Panc1 (cell line): Measurements from ENCODE around the gene SRC. TPM values are rescaled to one million over a fixed set of nuclear protein-coding genes. Genes with fewer than 3 reads are reported as not detected.

Source experiments
- ATAC-seq: fragments of 200-7000 bp; cut with Tn5 transposase; 2 replicates; pipeline ENCODE4 v1.9.1; 2020; ENCODE audit warnings: mild to moderate bottlenecking, moderate library complexity
- BruUV-seq: library from RNA; stranded (reverse); fragments of 400-500 nt; replicated peaks from 2 replicates; lab custom pipeline; 2021; lab: Mats Ljungman, UMichigan
- CTCF ChIA-PET: fragments of 300-600 bp; sonication (Branson Sonifier 250); formaldehyde crosslinking; loops from one replicate; lab custom pipeline; 2022; ENCODE audit warnings: antibody characterized with exemption; lab: Charles Lee
- POLR2A ChIA-PET: fragments of 300-600 bp; sonication (Branson Sonifier 250); formaldehyde crosslinking; loops from one replicate; lab custom pipeline; 2022; ENCODE audit warnings: antibody characterized with exemption; lab: Charles Lee
- DNase-seq: peaks from one replicate; pipeline ENCODE4 v3.0.0-alpha.2; 2010; ENCODE audit warnings: low read depth, low spot score
- H3K27ac ChIP-seq: 2 replicates; pipeline ENCODE4 v1.5.1; 2011; ENCODE audit warnings: mild to moderate bottlenecking, low read length, inconsistent platforms
- H3K27me3 ChIP-seq: fragments of 200-500 bp; sonication (Bioruptor generic); 2 replicates; pipeline ENCODE4 v1.6.0; 2014; ENCODE audit warnings: low read length, inconsistent platforms; ENCODE audit not compliant: control insufficient read depth, insufficient read depth
- H3K36me3 ChIP-seq: fragments of 200-500 bp; sonication (Bioruptor generic); 2 replicates; pipeline ENCODE4 v1.5.1; 2014; ENCODE audit warnings: inconsistent platforms, mild to moderate bottlenecking, low read length, moderate library complexity; ENCODE audit not compliant: control insufficient read depth, insufficient read depth
- H3K4me1 ChIP-seq: 2 replicates; pipeline ENCODE4 v1.5.1; 2011; ENCODE audit warnings: inconsistent platforms, mild to moderate bottlenecking, low read length, moderate library complexity; ENCODE audit not compliant: control insufficient read depth, insufficient read depth
- H3K4me3 ChIP-seq, 2 experiments: 2 replicates each; pipeline ENCODE4 v1.5.1; 2011 to 2012; ENCODE audit warnings: low read depth in 2 of 2, low read length in 2 of 2, mild to moderate bottlenecking in 2 of 2, inconsistent platforms in 1 of 2, moderate library complexity in 1 of 2
- H3K9me3 ChIP-seq: fragments of 200-500 bp; sonication (Bioruptor generic); 2 replicates; pipeline ENCODE4 v1.5.1; 2014; ENCODE audit warnings: low read depth, mild to moderate bottlenecking, inconsistent platforms, low read length, moderate library complexity; ENCODE audit not compliant: control insufficient read depth, insufficient read depth
- POLR2AphosphoS5 ChIP-seq: IDR thresholded peaks from 2 replicates; pipeline ENCODE4 v1.6.1; 2012; ENCODE audit warnings: mild to moderate bottlenecking, low read depth, low read length, moderate library complexity
- SIN3A ChIP-seq: IDR thresholded peaks from 2 replicates; pipeline ENCODE4 v1.6.1; 2012; ENCODE audit warnings: low read depth, mild to moderate bottlenecking, low read length, moderate library complexity, borderline replicate concordance; ENCODE audit not compliant: insufficient read depth
- TCF7L2 ChIP-seq: IDR thresholded peaks from 2 replicates; pipeline ENCODE4 v1.6.1; 2011; ENCODE audit warnings: mild to moderate bottlenecking, low read depth, low read length, inconsistent platforms
- in situ Hi-C: cut with HindIII; loops from 2 replicates; pipeline ENCODE4 v1.10.0; 2016; ENCODE audit warnings: low sequenced_read_pairs, low pct_unique_long_range_greater_than_20kb
- intact Hi-C: fragments of 100-400 bp; cut with micrococcal nuclease; formaldehyde crosslinking; loops from one replicate; pipeline ENCODE4 v1.10.0; 2022; ENCODE audit not compliant: unreplicated experiment
- total RNA-seq: library from RNA; stranded (reverse); gene quantifications from one replicate; pipeline ENCODE4 v1.2.1, GENCODE V29; 2021; ENCODE audit not compliant: unreplicated experiment
- TF ChIP-seq, protein P1 (sequence below): fragments of 450-650 bp; IDR thresholded peaks from 2 replicates; pipeline ENCODE4 v1.5.1; 2017; ENCODE audit warnings: mild to moderate bottlenecking
- TF ChIP-seq, protein P2 (sequence below), 2 experiments: IDR thresholded peaks; 2 replicates each; pipeline ENCODE4 v1.6.1; 2011 to 2012; ENCODE audit warnings: low read depth in 2 of 2, control low read depth in 1 of 2, low read length in 1 of 2, mild to moderate bottlenecking in 1 of 2, moderate library complexity in 1 of 2; ENCODE audit not compliant: insufficient read depth in 1 of 2

The SRC gene
- total RNA-seq, 1 experiment from 2014 or later = 24.9 TPM

DNA sequence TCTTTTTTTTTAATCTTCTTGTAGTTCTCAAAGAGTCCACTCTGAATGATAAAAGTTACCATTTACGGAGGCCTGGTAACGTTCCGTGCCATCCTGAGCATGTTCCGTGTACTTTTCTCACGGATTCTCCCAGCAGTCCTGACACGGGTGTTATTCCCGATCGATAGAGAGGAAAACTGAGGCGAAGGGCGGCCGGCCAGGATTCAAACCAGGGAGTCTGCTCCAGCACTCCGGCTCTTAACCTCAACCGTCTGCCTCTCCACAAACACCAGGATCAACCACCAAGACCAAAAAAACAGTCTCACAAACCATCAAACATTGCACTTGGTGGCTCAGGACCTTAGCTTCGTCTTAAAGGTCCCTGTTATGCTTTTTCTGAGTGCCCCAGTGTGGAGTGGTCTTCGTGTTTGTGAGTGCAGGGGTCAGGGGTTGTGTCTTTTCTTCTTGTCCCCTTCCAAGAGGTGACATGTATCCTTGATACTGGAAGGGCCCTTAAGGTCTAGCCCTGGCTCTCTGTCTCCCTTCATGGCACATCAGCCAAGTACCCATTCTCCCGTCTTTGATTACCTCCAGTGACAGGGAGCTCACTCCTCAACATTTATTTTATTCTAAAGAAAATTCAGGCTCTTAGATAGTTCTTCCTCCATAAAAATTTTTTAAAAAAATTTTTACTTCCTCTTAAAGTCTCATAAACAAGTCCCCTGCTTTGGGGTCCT is 35.1 kb downstream of the SRC start:
- in situ Hi-C loops = no loop called here

DNA sequence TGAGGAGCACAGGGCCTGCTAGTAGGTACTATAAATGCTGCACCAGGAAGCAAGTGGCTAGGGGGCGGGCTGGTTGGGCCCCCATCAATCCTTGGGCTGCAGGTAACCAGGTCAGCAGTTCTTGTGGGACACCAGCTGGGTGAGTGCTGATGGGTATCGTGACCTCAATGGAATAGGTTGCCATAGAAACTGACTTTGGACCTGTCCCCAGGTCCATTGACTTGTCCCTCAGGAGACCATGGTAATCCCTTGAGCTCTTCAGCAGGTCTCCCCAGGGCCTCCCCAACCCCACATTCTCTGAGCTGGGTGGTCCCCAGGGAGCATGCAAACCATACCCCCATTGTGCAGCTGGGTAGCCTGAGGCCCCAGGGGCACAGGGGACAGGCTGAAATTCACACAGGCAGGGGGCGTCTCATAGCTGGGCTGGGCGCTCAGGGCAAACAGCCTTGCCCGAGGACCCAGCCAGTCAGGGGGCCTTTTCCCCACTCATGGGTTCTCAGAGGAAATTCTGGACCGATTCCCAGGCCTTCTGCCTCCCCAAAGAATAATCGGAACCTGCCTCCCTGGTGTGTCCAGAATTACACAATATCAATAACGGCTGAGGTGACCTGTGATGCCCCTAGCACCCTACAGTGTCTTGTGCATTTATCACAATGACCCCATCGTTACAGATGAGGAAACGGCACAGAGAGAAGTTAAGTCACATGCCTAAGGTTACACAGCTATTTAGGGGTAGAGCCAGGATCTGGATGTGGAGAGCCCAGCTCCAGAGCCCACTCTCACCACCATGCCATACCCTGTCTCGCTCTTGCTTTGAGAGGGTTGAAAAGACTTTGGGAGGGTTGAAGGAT is 35.9 kb downstream of the SRC start:
- POLR2A ChIA-PET = no interaction called here
- Histone ChIP-seq H3K27ac (no peak overlapping the region), H3K4me1 (peaks cover 18% of the 10 kb centered on the region)

More for the DNA sequence above, 35.1 kb downstream of the SRC start:
- Histone ChIP-seq H3K27ac (no peak overlapping the region), H3K27me3 (no peaks in the 10 kb centered on the region), H3K36me3 (no peaks in the 10 kb centered on the region), H3K4me1 (peaks cover 18% of the 10 kb centered on the region), H3K9me3 (no peaks in the 10 kb centered on the region), H3K4me3 (no peak overlapping the region)
- ATAC-seq = no peak
- ChIA-PET CTCF (no interaction called here), POLR2A (no interaction called here)
- intact Hi-C loops = loop anchor here (5.0 kb wide), 1 partner anchor 104 kb away; no protein-coding TSS in a partner anchor
- TF ChIP-seq, protein P1, sequence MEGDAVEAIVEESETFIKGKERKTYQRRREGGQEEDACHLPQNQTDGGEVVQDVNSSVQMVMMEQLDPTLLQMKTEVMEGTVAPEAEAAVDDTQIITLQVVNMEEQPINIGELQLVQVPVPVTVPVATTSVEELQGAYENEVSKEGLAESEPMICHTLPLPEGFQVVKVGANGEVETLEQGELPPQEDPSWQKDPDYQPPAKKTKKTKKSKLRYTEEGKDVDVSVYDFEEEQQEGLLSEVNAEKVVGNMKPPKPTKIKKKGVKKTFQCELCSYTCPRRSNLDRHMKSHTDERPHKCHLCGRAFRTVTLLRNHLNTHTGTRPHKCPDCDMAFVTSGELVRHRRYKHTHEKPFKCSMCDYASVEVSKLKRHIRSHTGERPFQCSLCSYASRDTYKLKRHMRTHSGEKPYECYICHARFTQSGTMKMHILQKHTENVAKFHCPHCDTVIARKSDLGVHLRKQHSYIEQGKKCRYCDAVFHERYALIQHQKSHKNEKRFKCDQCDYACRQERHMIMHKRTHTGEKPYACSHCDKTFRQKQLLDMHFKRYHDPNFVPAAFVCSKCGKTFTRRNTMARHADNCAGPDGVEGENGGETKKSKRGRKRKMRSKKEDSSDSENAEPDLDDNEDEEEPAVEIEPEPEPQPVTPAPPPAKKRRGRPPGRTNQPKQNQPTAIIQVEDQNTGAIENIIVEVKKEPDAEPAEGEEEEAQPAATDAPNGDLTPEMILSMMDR = no peak
- TF ChIP-seq SIN3A = no peak
- no peak for TF ChIP-seq TCF7L2
- no peak for TF ChIP-seq POLR2AphosphoS5
- TF ChIP-seq, protein P2, sequence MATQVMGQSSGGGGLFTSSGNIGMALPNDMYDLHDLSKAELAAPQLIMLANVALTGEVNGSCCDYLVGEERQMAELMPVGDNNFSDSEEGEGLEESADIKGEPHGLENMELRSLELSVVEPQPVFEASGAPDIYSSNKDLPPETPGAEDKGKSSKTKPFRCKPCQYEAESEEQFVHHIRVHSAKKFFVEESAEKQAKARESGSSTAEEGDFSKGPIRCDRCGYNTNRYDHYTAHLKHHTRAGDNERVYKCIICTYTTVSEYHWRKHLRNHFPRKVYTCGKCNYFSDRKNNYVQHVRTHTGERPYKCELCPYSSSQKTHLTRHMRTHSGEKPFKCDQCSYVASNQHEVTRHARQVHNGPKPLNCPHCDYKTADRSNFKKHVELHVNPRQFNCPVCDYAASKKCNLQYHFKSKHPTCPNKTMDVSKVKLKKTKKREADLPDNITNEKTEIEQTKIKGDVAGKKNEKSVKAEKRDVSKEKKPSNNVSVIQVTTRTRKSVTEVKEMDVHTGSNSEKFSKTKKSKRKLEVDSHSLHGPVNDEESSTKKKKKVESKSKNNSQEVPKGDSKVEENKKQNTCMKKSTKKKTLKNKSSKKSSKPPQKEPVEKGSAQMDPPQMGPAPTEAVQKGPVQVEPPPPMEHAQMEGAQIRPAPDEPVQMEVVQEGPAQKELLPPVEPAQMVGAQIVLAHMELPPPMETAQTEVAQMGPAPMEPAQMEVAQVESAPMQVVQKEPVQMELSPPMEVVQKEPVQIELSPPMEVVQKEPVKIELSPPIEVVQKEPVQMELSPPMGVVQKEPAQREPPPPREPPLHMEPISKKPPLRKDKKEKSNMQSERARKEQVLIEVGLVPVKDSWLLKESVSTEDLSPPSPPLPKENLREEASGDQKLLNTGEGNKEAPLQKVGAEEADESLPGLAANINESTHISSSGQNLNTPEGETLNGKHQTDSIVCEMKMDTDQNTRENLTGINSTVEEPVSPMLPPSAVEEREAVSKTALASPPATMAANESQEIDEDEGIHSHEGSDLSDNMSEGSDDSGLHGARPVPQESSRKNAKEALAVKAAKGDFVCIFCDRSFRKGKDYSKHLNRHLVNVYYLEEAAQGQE (IDR thresholded peaks at IDR 0.05; ENCODE audit: insufficient read depth in 1 of 2, low read depth in 2 of 2, low read length in 1 of 2) = no peak
- BruUV-seq = no TSS peak
- DNase-seq = no peak

More for the DNA sequence above, 35.9 kb downstream of the SRC start:
- no peaks in the 10 kb centered on the region for H3K27me3 ChIP-seq
- CTCF ChIA-PET = interaction anchor here (0.6 kb wide), 1 partner anchor 8 kb away, joined by 3 read pairs; no protein-coding TSS in a partner anchor
- no TSS peak for BruUV-seq
- no peak for ATAC-seq
- H3K4me3 ChIP-seq = no peak overlapping the region
- H3K36me3 ChIP-seq = no peaks in the 10 kb centered on the region
- no peak for TF ChIP-seq SIN3A
- TF ChIP-seq TCF7L2 = no peak
- TF ChIP-seq, protein P1 = no peak
- TF ChIP-seq, protein P2 (IDR thresholded peaks at IDR 0.05; ENCODE audit: insufficient read depth in 1 of 2, low read depth in 2 of 2, low read length in 1 of 2) = no peak
- no peak for TF ChIP-seq POLR2AphosphoS5
- H3K9me3 ChIP-seq = no peaks in the 10 kb centered on the region
- DNase-seq = no peak
- intact Hi-C loops = loop anchor here (5.0 kb wide), 1 partner anchor 105 kb away; no protein-coding TSS in a partner anchor
- in situ Hi-C loops = no loop called here
